GM12874 (cell line): Measurements from ENCODE around the gene IL21R.

Experiments used
- CTCF ChIP-seq: IDR thresholded peaks from 2 replicates; pipeline ENCODE4 v1.5.1; 2011; ENCODE audit warnings: low read depth, mild to moderate bottlenecking, control low read depth, low read length, moderate library complexity; ENCODE audit not compliant: insufficient read depth

IL21R gene

GRCh38 chr16:27480761-27481160 is 78.8 kb downstream of the IL21R start:
- no peak for TF ChIP-seq CTCF

GRCh38 chr16:27481282-27481934 is 79.4 kb downstream of the IL21R start:
- no peak for TF ChIP-seq CTCF

DNA sequence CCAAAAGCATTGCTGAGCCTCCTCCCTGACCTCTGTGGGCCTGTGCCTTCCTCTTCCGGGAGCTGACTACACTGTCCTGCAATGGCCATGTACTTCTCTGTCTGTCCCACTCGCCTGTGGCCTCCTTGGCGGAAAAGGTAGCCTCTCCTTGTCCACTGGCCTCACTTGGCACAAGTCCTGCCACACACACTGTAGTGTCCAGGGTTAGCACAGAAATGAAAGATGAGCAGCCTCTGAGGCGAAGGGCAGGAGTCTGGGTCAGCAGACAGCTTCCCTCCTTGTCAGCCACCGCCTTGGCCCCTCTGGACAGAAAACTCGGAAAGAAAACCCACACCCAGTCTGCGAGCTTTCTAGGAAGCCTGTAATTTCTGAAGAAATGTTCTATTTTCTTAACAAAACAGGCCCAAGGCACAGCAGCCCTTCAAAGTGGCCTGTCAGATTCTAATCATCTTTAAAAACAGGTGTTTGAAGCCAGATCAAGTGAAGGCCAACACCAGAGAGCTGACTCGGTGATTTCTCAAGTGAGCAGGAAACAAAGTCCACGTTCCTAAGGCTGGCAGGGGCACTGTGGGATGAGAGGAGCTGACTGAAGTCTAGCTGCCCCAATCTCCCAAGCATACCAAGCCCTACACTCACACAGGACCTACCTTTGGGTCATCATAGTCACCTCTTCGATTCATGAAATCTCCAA is 80.6 kb downstream of the IL21R start:
- no peak for TF ChIP-seq CTCF

GRCh38 chr16:27483088-27483437 is 81.1 kb downstream of the IL21R start:
- TF ChIP-seq CTCF, result no peak

- TF ChIP-seq CTCF, result no peak
Measured at GRCh38 chr16:27483624-27484023, 81.7 kb downstream of the IL21R start.

DNA sequence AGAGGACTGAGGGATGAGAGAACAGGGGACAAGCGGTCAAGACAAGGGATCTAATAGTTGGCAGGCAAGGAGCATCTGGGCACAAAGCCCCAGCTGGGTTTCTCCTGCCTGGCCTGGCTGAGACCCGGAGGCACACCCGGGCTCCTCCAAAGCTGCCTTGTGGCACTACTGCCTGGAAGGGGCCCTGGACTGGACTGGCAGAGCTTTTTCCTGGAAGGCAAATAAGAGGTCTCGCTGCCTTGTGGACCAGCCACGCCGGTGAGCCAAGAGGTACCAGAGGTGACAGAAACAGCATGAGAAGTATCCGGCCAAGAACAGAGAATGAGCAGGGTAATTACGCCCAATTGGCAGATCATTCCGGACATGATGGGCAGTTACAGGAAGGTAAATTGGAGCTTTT is 83.2 kb downstream of the IL21R start:
- TF ChIP-seq CTCF, result no peak

- TF ChIP-seq CTCF, result no peak
Measured at GRCh38 chr16:27485811-27486210, 83.8 kb downstream of the IL21R start.
